Tibial nerve (tissue), 4 donors: ENCODE results near the gene PLXNC1.

Source experiments
- CTCF ChIP-seq, 5 experiments: fragments of 200-600 bp in 3 of 5; fragments of 450-650 bp in 2 of 5; sonication (generic) in 3 of 5; IDR thresholded peaks; one replicate each; pipeline ENCODE4 v1.5.1; 2016 to 2019; ENCODE audit warnings: antibody characterized with exemption in 5 of 5, mild to moderate bottlenecking in 3 of 5, moderate library complexity in 2 of 5
- EP300 ChIP-seq, 2 donors: sonication (generic); formaldehyde crosslinking; IDR thresholded peaks; one replicate each; pipeline ENCODE4 v1.6.1; 2017; ENCODE audit warnings: antibody characterized with exemption in 2 of 2, mild to moderate bottlenecking in 1 of 2

GRCh38 chr12:94284046-94284445 lies 135.7 kb downstream of the PLXNC1 start:
- no peak for TF ChIP-seq CTCF (IDR thresholded peaks at IDR 0.05)
- TF ChIP-seq EP300 (IDR thresholded peaks at IDR 0.05) = no peak
